HepG2 (cell line): Measurements from ENCODE around the gene TEX13D.

Experiments used
- CTCF ChIP-seq: sonication (generic); formaldehyde crosslinking; IDR thresholded peaks from 2 replicates; pipeline ENCODE4 v1.5.0; 2020; ENCODE audit warnings: mild to moderate bottlenecking, missing genetic modification reagents, moderate library complexity
- MLLT10 ChIP-seq: sonication (generic); formaldehyde crosslinking; IDR thresholded peaks from 2 replicates; pipeline ENCODE4 v1.4.0; 2020; ENCODE audit warnings: missing genetic modification reagents
- NR2F2 ChIP-seq: IDR thresholded peaks from 2 replicates; pipeline ENCODE4 v1.6.1; 2012; ENCODE audit warnings: low read depth, inconsistent platforms, borderline replicate concordance
- TBP ChIP-seq: sonication (generic); formaldehyde crosslinking; IDR thresholded peaks from 2 replicates; pipeline ENCODE4 v1.5.0; 2020; ENCODE audit warnings: missing genetic modification reagents
- ZNF713 ChIP-seq: sonication (generic); formaldehyde crosslinking; IDR thresholded peaks from 2 replicates; pipeline ENCODE4 v1.4.0; 2020; ENCODE audit warnings: mild to moderate bottlenecking, missing genetic modification reagents
- ZNF788 ChIP-seq: sonication (generic); formaldehyde crosslinking; IDR thresholded peaks from 2 replicates; pipeline ENCODE4 v1.5.0; 2020; ENCODE audit warnings: mild to moderate bottlenecking, missing genetic modification reagents, borderline replicate concordance
- TF ChIP-seq, protein P1 (sequence below): sonication (generic); formaldehyde crosslinking; IDR thresholded peaks from 2 replicates; pipeline ENCODE4 v1.4.0; 2020; ENCODE audit warnings: missing genetic modification reagents

DNA sequence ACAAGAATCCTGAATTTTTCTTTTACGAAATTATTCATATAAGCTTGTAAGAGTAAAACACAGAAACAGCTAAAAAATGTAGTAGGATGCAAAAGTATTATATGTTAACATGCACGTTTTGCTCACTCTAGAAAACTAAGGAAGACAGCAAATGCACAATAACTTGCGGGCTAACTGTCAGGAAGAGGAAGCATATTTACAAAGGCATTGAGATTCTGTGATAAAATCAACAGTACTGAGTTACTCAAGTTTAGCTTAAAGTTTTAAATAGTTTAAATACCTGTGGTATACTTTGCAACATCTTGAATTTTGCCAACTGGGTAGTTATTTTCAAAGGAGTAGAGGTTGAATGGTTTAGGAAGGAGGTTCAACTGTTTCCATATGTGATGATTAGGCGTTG lies 50.9 kb downstream of the TEX13D start:
- TF ChIP-seq CTCF (CRISPR knock-in tag) (no peak), NR2F2 (no peak), TBP (no peak), ZNF788 (CRISPR knock-in tag) (no peak), MLLT10 (CRISPR knock-in tag) (no peak), ZNF713 (CRISPR knock-in tag) (no peak)
- TF ChIP-seq, protein P1, sequence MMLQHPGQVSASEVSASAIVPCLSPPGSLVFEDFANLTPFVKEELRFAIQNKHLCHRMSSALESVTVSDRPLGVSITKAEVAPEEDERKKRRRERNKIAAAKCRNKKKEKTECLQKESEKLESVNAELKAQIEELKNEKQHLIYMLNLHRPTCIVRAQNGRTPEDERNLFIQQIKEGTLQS (CRISPR knock-in tag), result no peak
